Upper lobe of left lung (tissue), 4 donors: ENCODE results near the gene TNC.

Source experiments
- CTCF ChIP-seq, 6 experiments: fragments of 450-650 bp in 4 of 6; fragments of 200-600 bp in 2 of 6; sonication (generic) in 2 of 6; IDR thresholded peaks; one replicate each; pipeline ENCODE4 v1.5.1; 2016 to 2019; ENCODE audit warnings: antibody characterized with exemption in 6 of 6
- POLR2A ChIP-seq, 4 donors: fragments of 450-650 bp; IDR thresholded peaks; one replicate each; pipeline ENCODE4 v1.5.1; 2016 to 2017; ENCODE audit warnings: antibody characterized with exemption in 4 of 4, mild to moderate bottlenecking in 2 of 4
- POLR2AphosphoS5 ChIP-seq, 2 donors: sonication (generic); formaldehyde crosslinking; IDR thresholded peaks; one replicate each; pipeline ENCODE4 v1.5.1; 2017; ENCODE audit warnings: antibody characterized with exemption in 2 of 2

- no peak for TF ChIP-seq CTCF (IDR thresholded peaks at IDR 0.05)
- no peak for TF ChIP-seq POLR2A (IDR thresholded peaks at IDR 0.05)
- no peak for TF ChIP-seq POLR2AphosphoS5 (IDR thresholded peaks at IDR 0.05)
These were observed 8.5 kb downstream of the TNC start for GRCh38 chr9:115109486-115109885.
